Measurements from ENCODE around the gene PRR36.
"Not testable (repeated sequence)": the region's sequence is repeated elsewhere in the genome, so short reads cannot be mapped to it uniquely, and the experiment has no call there.

The PRR36 gene

DNA sequence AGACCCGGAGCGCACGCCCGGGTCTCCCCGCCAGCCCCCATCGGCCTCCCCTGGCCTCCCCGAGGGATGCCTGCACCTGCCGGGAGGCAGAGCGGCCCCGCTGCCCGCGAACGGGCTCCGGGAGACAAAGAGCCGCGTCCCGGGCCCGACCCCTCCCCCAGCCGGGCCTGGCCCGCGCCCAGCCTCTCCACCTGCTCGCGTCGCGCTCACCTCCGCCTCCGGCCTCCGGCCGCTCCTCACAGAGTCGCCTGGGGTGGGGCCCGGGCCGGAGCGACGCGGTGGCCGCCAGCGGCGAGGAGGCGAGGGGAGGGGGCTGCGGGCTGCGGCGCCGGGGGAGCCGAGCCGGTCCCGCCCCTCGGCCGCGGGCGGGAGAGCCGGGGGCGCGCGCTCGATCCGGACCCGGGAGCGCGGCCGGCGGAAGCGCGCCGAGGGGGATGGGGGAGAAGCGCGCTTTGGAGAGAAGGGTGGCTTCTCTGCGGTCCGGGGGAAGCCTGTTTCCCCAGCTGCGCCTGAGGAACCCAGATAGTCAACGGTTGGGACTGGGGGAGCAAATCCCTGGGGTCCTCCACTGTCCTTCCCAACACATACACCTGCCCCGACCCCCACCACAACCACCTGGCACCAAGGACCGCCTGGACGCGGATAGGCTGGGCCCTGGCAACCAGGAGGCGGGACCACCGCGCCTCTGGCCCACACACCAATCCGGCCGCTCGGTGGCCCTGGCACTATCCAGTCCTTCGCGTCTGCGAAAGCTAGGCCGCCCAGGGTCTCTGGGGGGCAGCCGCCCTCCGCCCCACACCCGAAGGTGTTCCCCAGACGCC is at the start of gene PRR36:
Gene PRR36 (minus strand): TSS at position 315 of the 821 bp plus-strand sequence. CDS start 701 bp downstream, outside the sequence.
- H3K4me3 ChIP-seq (ENCODE audit: low read depth, low read length): peak within 1 kb of the TSS; percentile 20
- no peak for DNase-seq (ENCODE audit: low read depth)

DNA sequence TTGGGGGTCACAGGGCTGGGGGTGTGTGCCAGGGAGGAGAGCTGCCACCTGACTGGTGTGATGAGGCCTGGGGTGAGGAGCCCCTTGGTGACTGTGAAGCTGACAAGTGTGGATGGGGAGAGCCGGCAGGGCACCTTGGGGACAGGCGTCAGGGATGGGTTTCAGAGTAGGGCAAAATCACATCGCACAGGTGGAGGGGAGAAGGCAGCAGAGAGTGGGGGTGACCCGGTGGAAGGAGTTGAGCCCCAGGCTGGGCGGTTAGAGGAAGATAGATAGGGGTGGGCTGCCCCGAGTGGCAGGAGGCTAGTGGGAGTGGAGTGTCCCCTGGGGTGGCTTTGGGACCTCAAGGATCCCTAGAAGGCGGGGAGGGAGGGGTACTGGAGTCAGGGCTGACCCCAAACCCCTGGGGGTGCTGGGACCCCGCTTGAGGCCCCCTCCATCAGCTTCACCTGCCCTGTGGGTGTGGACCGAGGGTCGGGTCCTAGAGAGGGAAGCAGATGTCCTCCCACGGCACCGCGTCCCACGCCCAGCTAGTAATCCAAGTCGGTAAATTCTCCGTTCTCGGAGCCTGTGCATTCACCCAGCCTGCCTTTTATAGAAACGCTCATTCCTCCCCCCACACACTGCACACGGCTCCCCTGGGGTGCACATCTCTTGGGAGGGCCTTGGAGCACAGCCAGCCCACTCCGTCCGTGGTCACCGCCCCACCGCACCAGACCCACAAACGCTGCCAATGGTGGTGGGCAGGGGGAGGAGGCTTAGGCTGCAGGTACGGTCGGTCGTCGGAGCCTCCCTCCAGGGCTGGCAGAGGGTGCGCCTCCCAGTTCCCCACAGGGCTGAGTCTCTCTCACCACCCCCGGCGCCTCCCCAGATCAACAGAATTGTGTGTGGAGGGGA is 49.4 kb upstream of the PRR36 start:
- no peak overlapping the region for H3K4me3 ChIP-seq (ENCODE audit: low read depth, low read length)

DNA sequence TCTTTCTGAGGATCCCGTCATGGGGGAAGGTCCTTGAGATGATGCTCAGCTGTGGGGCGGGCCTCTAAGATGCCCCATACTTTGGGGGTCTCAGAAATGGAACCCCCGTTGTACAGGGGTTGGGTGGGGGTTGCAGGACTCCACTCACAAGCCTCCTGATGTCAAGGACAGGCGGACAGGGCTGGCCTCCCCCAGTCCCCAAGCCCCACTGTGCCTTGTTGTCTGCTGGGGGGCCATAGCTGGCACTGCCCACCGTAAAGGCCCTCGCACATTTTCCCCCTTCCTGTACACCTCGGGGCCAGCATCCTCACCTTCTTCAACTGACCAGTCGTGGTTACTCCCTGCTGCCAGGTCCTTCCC is 48.6 kb upstream of the PRR36 start:
- no peak for DNase-seq (ENCODE audit: low read depth)
- H3K4me3 ChIP-seq (ENCODE audit: low read depth, low read length): no peak overlapping the region

More for the DNA sequence above, 49.4 kb upstream of the PRR36 start:
- no peak for DNase-seq (ENCODE audit: low read depth)

GRCh38 chr19:7921967-7922835 is 48.0 kb upstream of the PRR36 start:
- DNase-seq (ENCODE audit: low read depth): no peak
- peak overlapping the region; percentile 55 for H3K4me3 ChIP-seq (ENCODE audit: low read depth, low read length)

DNA sequence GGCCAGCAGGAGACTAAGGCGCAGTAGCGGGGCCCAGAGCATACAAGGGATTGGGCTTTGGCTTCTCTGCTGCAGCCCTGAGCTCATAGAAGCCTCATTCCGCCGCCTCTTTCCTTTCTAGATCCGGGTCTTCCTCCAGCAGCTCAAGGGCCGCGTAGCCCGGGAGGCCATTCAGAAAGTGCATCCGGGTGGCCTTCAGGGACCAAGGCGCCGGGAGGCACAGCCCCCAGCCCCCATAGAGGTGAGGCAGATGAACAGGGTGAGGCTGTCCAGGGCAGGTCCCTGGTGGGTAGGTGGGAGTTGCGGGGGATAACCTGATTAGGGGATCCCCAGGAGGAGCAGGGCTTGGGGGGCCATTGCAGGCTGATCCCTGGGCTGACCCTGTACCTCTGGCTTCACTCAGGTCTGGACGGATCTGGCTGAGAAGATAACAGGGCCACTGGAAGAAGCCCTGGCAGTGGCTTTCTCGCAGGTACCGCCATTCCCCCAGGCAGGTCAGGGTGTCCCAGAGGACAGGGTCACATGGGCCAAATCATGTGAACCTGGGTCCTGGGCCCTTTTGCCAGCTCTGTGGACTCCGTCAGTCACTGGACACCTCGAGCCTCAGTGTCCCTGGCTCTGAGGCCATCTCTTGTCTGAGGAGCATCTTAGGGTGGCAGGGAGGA is 47.2 kb upstream of the PRR36 start:
- H3K4me3 ChIP-seq (ENCODE audit: low read depth, low read length): peak overlapping the region; percentile 55
- no peak for DNase-seq (ENCODE audit: low read depth)

DNA sequence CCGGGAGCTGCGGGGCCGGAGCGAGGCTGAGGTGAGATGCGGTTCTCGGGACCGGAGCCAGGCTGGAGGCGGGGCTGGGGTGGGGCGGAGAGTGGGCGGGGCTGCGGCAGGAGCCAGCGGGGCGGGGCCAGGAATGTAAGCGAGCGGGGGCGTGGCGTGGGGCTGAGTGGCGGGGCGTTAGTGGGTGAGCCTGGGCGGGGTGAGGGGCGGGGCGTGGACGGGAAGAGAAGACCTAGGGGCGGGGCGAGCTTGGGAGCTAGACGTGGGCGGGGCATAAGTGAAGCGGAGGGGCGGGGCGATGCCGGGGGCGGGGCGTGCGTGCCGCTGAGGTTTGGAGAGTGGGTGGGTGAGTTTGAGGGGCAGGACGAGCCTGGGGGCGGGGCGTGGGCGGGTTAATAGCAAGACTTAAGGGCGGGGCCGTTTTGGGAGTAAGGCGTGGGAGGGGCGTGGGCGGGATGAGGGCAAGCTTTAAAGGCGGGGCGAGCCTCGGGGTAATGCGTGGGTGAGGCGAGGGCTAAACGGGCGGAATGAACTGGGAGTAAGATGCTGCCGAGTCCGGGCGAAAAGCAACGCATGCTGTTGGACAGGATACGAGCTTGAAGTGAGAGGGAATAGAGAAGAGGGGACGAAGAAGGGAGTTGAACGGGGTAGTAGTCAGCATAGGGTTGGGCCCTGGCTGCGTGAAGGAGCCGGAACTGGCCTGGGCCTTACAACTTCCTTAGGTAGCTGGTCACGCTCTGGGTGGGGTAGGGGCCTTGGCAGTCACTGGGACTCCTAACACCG is 46.5 kb upstream of the PRR36 start:
- peak overlapping the region; percentile 74 for H3K4me3 ChIP-seq (ENCODE audit: low read depth, low read length)
- peak; percentile 85 for DNase-seq (ENCODE audit: low read depth)

- peak; percentile 76 for DNase-seq (ENCODE audit: low read depth)
- peak within 1 kb of the TSS; percentile 74 for H3K4me3 ChIP-seq (ENCODE audit: low read depth, low read length)
These were observed 45.7 kb upstream of the PRR36 start, which contains the start of gene SNAPC2 for GRCh38 chr19:7919610-7920518. TSS of gene SNAPC2 (plus strand) at chr19:7920338. CDS start at chr19:7920367, 29 bp downstream.

- DNase-seq (ENCODE audit: low read depth): no peak
- no peak overlapping the region for H3K4me3 ChIP-seq (ENCODE audit: low read depth, low read length)
These were observed 44.6 kb upstream of the PRR36 start for GRCh38 chr19:7918615-7919421.

DNA sequence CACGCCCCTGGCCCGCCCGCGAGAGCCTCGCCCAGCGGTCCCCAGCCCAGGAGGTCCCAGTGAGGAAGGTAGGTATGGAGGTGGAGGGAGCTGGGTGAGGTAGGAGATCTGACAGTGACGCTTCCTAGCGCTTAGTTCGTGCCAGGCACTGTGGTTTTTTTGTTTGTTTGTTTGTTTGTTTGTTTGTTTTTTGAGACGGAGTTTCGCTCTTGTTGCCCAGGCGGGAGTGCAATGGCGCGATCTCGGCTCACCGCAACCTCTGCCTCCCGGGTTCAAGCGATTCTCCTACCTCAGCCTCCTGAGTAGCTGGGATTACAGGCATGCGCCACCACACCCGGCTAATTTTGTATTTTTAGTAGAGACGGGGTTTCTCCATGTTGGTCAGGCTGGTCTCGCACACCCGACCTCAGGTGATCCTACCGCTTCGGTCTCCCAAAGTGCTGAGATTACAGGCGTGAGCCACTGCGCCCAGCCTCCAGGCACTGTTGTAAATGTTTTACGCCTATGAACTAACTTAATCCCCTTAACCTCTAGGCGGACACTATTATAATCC is 43.9 kb upstream of the PRR36 start:
- DNase-seq (ENCODE audit: low read depth): not testable (repeated sequence)
- H3K4me3 ChIP-seq (ENCODE audit: low read depth, low read length): peak overlapping the region; percentile 51

DNA sequence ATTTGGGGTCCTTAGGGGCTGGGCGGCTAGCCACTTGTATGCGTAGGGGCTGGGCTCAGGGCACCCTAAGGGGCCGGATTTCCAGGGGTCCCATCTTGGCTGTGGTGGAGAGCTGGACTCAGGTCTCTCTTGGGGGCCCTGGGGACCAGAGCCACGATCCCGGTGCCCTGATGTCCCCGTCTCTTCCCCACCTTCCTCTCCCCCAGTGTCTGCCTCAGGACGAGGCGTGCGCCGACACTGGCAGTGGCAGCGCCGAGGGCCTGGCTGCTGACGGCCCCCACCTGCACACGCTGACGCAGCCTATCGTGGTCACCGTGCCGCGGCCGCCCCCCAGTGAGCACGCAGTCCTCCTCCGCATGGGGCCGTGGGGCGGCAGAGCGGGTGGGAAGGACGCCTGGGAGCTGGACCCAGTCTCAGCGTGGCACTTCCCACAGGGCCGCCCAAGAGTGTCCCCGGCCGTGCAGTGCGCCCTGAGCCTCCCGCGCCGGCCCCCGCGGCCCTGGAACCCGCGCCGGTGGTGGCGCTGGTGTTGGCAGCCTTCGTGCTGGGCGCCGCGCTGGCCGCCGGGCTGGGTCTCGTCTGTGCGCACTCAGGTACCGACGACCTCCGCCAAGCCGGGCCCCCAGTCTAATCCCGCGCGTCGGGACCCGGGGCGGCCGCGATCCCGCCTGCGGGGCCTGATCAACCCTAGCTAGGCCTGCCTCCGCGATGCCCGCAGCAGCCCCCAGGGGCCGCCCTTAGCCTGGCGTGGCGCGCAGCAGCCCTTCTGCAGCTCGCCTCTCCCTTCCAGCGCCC is 43.3 kb upstream of the PRR36 start:
- no peak for DNase-seq (ENCODE audit: low read depth)
- H3K4me3 ChIP-seq (ENCODE audit: low read depth, low read length): peak overlapping the region; percentile 51

- H3K4me3 ChIP-seq (ENCODE audit: low read depth, low read length): peak overlapping the region; percentile 51
- DNase-seq (ENCODE audit: low read depth): no peak
These were observed 42.7 kb upstream of the PRR36 start for GRCh38 chr19:7916955-7917266.

- DNase-seq (ENCODE audit: low read depth): no peak
- H3K4me3 ChIP-seq (ENCODE audit: low read depth, low read length): peak overlapping the region; percentile 51
These were observed 42.1 kb upstream of the PRR36 start for GRCh38 chr19:7916103-7916954.

- DNase-seq (ENCODE audit: low read depth): no peak
These were observed 41.3 kb upstream of the PRR36 start for GRCh38 chr19:7915250-7916102.

DNA sequence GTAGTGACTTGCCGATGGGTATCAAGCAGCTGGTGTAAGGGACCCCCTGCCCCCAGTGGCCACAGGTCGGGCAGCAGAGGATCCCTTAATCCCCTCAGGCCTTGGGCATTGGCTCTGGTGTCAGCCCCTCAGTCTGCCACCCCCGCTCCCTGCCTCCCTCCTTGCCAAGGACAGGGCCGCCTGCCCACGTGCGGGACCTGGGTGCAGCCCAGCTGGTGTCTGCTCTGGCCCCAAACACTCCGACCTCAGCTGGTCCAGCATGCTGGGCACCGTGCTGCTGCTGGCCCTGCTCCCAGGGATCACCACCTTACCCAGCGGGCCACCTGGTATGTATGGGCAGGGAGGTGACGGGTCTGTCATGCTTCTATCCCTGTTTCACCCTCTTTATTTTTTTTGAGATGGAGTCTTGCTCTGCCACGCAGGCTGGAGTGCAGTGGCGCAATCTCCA is 40.4 kb upstream of the PRR36 start, which contains the start of gene TGFBR3L:
Gene TGFBR3L (plus strand): TSS at position 233 of the 448 bp plus-strand sequence.
- no peak for DNase-seq (ENCODE audit: low read depth)
- H3K4me3 ChIP-seq (ENCODE audit: low read depth, low read length): peak within 1 kb of the TSS; percentile 51

More at GRCh38 chr19:7915250-7916102, 41.3 kb upstream of the PRR36 start:
- H3K4me3 ChIP-seq (ENCODE audit: low read depth, low read length): peak overlapping the region; percentile 51
